ENCODE measurements around the gene PCSK1N. TPM values are rescaled to one million over a fixed set of nuclear protein-coding genes. Genes with fewer than 3 reads are reported as not detected.
A peak's percentile ranks its signal among the peaks of the same experiment; 100 is the strongest.
"Not testable (repeated sequence)": the region's sequence is repeated elsewhere in the genome, so short reads cannot be mapped to it uniquely, and the experiment has no call there.

The PCSK1N gene
- total RNA-seq (1 to 10 TPM; 2.3 to 3.2 TPM), polyA plus RNA-seq (11.1 TPM)

- peak in 4 of 5 donors; percentile 26 to 68 (median 50) for DNase-seq
- H3K4me1 Mint-ChIP-seq = peaks cover 14 to 21% (median 18%) of the 10 kb centered on the region in 3 donors
- CTCF ChIA-PET = no interaction called here
Observed at GRCh38 chrX:48835524-48836329, at the start of gene PCSK1N. Gene PCSK1N (minus strand): TSS chrX:48835610. CDS start chrX:48835532, 78 bp downstream.

GRCh38 chrX:48883729-48884128 is 48.3 kb upstream of the PCSK1N start:
- H3K9me3 Mint-ChIP-seq = no peaks in the 10 kb centered on the region
- H3K4me1 ChIP-seq (ENCODE audit: insufficient read depth, low read length) = no peaks in the 10 kb centered on the region
- no peak overlapping the region for H3K4me3 Mint-ChIP-seq
- no peaks in the 10 kb centered on the region for H3K9me3 ChIP-seq (ENCODE audit: low read length)
- no peak overlapping the region for H3K4me3 ChIP-seq (ENCODE audit: low read length)
- DNase-seq = no peak
- H3K36me3 Mint-ChIP-seq = no peaks in the 10 kb centered on the region
- H3K27me3 ChIP-seq (ENCODE audit: insufficient read depth, low read length, poor library complexity, severe bottlenecking) = no peaks in the 10 kb centered on the region
- H3K36me3 ChIP-seq (ENCODE audit: insufficient read depth, low read length) = no peaks in the 10 kb centered on the region
- H3K27ac ChIP-seq (ENCODE audit: low read depth, low read length) = no peak overlapping the region
- POLR2A ChIA-PET = no interaction called here
- H3K27ac Mint-ChIP-seq = no peak overlapping the region
- H3K27me3 Mint-ChIP-seq = no peaks in the 10 kb centered on the region
- no peaks in the 10 kb centered on the region for H3K4me1 Mint-ChIP-seq
- CTCF ChIA-PET = no interaction called here

More at GRCh38 chrX:48835524-48836329, at the start of gene PCSK1N:
- no peak within 1 kb of the TSS for H3K27ac ChIP-seq (ENCODE audit: low read depth, low read length)
- POLR2A ChIA-PET = no interaction called here
- peak within 1 kb of the TSS; percentile 45 for H3K4me3 ChIP-seq (ENCODE audit: low read length)
- H3K4me1 ChIP-seq (ENCODE audit: insufficient read depth, low read length) = peaks cover 6% of the 10 kb centered on the region
- peak within 1 kb of the TSS in 6 of 8 donors; percentile 33 to 84 (median 72) for H3K27ac Mint-ChIP-seq
- no peaks in the 10 kb centered on the region for H3K9me3 Mint-ChIP-seq
- peaks cover 25 to 29% of the 10 kb centered on the region in 2 donors for H3K27me3 Mint-ChIP-seq
- no peaks in the 10 kb centered on the region for H3K36me3 ChIP-seq (ENCODE audit: insufficient read depth, low read length)
- H3K4me3 Mint-ChIP-seq = peak within 1 kb of the TSS; percentile 76 to 92 (median 86)
- H3K36me3 Mint-ChIP-seq = no peaks in the 10 kb centered on the region
- H3K27me3 ChIP-seq (ENCODE audit: insufficient read depth, low read length, poor library complexity, severe bottlenecking) = no peaks in the 10 kb centered on the region
- no peaks in the 10 kb centered on the region for H3K9me3 ChIP-seq (ENCODE audit: low read length)

GRCh38 chrX:48876944-48877343 is 41.5 kb upstream of the PCSK1N start:
- H3K27ac Mint-ChIP-seq; H3K4me1 ChIP-seq (ENCODE audit: insufficient read depth, low read length): not testable (repeated sequence)

GRCh38 chrX:48872017-48872416 is 36.6 kb upstream of the PCSK1N start:
- H3K9me3 ChIP-seq (ENCODE audit: low read length); H3K9me3 Mint-ChIP-seq; DNase-seq; POLR2A ChIA-PET; H3K36me3 ChIP-seq (ENCODE audit: insufficient read depth, low read length); H3K27ac ChIP-seq (ENCODE audit: low read depth, low read length); H3K27ac Mint-ChIP-seq; CTCF ChIA-PET; H3K4me1 Mint-ChIP-seq; H3K36me3 Mint-ChIP-seq; H3K4me3 ChIP-seq (ENCODE audit: low read length); H3K27me3 ChIP-seq (ENCODE audit: insufficient read depth, low read length, poor library complexity, severe bottlenecking); H3K4me3 Mint-ChIP-seq; H3K4me1 ChIP-seq (ENCODE audit: insufficient read depth, low read length): not testable (repeated sequence)
- H3K27me3 Mint-ChIP-seq = peaks cover 6 to 17% of the 10 kb centered on the region in 2 donors

More at GRCh38 chrX:48876944-48877343, 41.5 kb upstream of the PCSK1N start:
- H3K36me3 ChIP-seq (ENCODE audit: insufficient read depth, low read length); H3K9me3 ChIP-seq (ENCODE audit: low read length); H3K27me3 ChIP-seq (ENCODE audit: insufficient read depth, low read length, poor library complexity, severe bottlenecking); H3K4me3 ChIP-seq (ENCODE audit: low read length); H3K4me3 Mint-ChIP-seq; H3K9me3 Mint-ChIP-seq; POLR2A ChIA-PET; CTCF ChIA-PET; DNase-seq; H3K36me3 Mint-ChIP-seq; H3K27ac ChIP-seq (ENCODE audit: low read depth, low read length); H3K4me1 Mint-ChIP-seq: not testable (repeated sequence)
- peaks cover 0 to 12% of the 10 kb centered on the region in 2 donors for H3K27me3 Mint-ChIP-seq

- Histone ChIP-seq H3K36me3 (ENCODE audit: insufficient read depth, low read length) (no peaks in the 10 kb centered on the region), H3K27ac (ENCODE audit: low read depth, low read length) (no peak overlapping the region), H3K4me1 (ENCODE audit: insufficient read depth, low read length) (no peaks in the 10 kb centered on the region), H3K4me3 (ENCODE audit: low read length) (no peak overlapping the region), H3K27me3 (ENCODE audit: insufficient read depth, low read length, poor library complexity, severe bottlenecking) (no peaks in the 10 kb centered on the region), H3K9me3 (ENCODE audit: low read length) (no peaks in the 10 kb centered on the region)
- ChIA-PET CTCF (no interaction called here), POLR2A (no interaction called here)
- Mint-ChIP-seq H3K36me3 (no peaks in the 10 kb centered on the region), H3K27ac (no peak overlapping the region), H3K9me3 (no peaks in the 10 kb centered on the region), H3K27me3 (peaks cover 8 to 20% of the 10 kb centered on the region in 2 donors), H3K4me1 (no peaks in the 10 kb centered on the region), H3K4me3 (no peak overlapping the region)
- no peak for DNase-seq
Observed at GRCh38 chrX:48864210-48864609, 28.8 kb upstream of the PCSK1N start.

GRCh38 chrX:48854898-48855297 is 19.5 kb upstream of the PCSK1N start:
- H3K9me3 Mint-ChIP-seq = no peaks in the 10 kb centered on the region
- Histone ChIP-seq H3K27me3 (ENCODE audit: insufficient read depth, low read length, poor library complexity, severe bottlenecking) (no peaks in the 10 kb centered on the region), H3K36me3 (ENCODE audit: insufficient read depth, low read length) (no peaks in the 10 kb centered on the region), H3K4me1 (ENCODE audit: insufficient read depth, low read length) (no peaks in the 10 kb centered on the region), H3K9me3 (ENCODE audit: low read length) (no peaks in the 10 kb centered on the region), H3K27ac (ENCODE audit: low read depth, low read length) (no peak overlapping the region), H3K4me3 (ENCODE audit: low read length) (no peak overlapping the region)
- peaks cover 0 to 2% (median 0%) of the 10 kb centered on the region in 3 donors for H3K4me1 Mint-ChIP-seq
- no peak overlapping the region for H3K27ac Mint-ChIP-seq
- no peaks in the 10 kb centered on the region for H3K36me3 Mint-ChIP-seq
- ChIA-PET POLR2A (no interaction called here), CTCF (interaction anchor here (0.7 kb wide), 1 partner anchor 163 kb away, joined by 3 read pairs; no protein-coding TSS in a partner anchor)
- no peak overlapping the region for H3K4me3 Mint-ChIP-seq
- peaks cover 14 to 20% of the 10 kb centered on the region in 2 donors for H3K27me3 Mint-ChIP-seq
- DNase-seq = peak in 1 of 5 donors; percentile 21

GRCh38 chrX:48854121-48854804 is 18.9 kb upstream of the PCSK1N start:
- H3K9me3 ChIP-seq (ENCODE audit: low read length); H3K4me1 Mint-ChIP-seq; H3K4me3 ChIP-seq (ENCODE audit: low read length); H3K4me3 Mint-ChIP-seq; H3K27ac ChIP-seq (ENCODE audit: low read depth, low read length); H3K36me3 Mint-ChIP-seq; H3K27me3 ChIP-seq (ENCODE audit: insufficient read depth, low read length, poor library complexity, severe bottlenecking); H3K9me3 Mint-ChIP-seq; H3K36me3 ChIP-seq (ENCODE audit: insufficient read depth, low read length); POLR2A ChIA-PET; H3K4me1 ChIP-seq (ENCODE audit: insufficient read depth, low read length); DNase-seq: not testable (repeated sequence)
- CTCF ChIA-PET = interaction anchor here (0.7 kb wide), 1 partner anchor 163 kb away, joined by 3 read pairs; no protein-coding TSS in a partner anchor
- H3K27me3 Mint-ChIP-seq = peaks cover 14 to 20% of the 10 kb centered on the region in 2 donors
- H3K27ac Mint-ChIP-seq = peak overlapping the region in 1 of 8 donors; percentile 48

- H3K4me3 ChIP-seq (ENCODE audit: low read length); H3K36me3 ChIP-seq (ENCODE audit: insufficient read depth, low read length); POLR2A ChIA-PET; H3K4me1 Mint-ChIP-seq; H3K27me3 ChIP-seq (ENCODE audit: insufficient read depth, low read length, poor library complexity, severe bottlenecking); DNase-seq; H3K27ac ChIP-seq (ENCODE audit: low read depth, low read length); H3K27ac Mint-ChIP-seq; H3K9me3 Mint-ChIP-seq; H3K4me1 ChIP-seq (ENCODE audit: insufficient read depth, low read length); H3K4me3 Mint-ChIP-seq; H3K36me3 Mint-ChIP-seq; CTCF ChIA-PET; H3K9me3 ChIP-seq (ENCODE audit: low read length): not testable (repeated sequence)
- H3K27me3 Mint-ChIP-seq = peaks cover 14 to 20% of the 10 kb centered on the region in 2 donors
Observed at GRCh38 chrX:48853494-48853893, 18.1 kb upstream of the PCSK1N start.
